GM21526 (cell line): Measurements from ENCODE around the gene PPHLN1.
A peak's percentile ranks its signal among the peaks of the same experiment; 100 is the strongest.

ENCODE experiments used
- ATAC-seq: cut with Tn5 transposase; IDR thresholded peaks from one replicate; pipeline ENCODE4 v1.9.1; 2021; ENCODE audit warnings: moderate library complexity; ENCODE audit not compliant: unreplicated experiment, low FRiP score

Gene PPHLN1, protein sequence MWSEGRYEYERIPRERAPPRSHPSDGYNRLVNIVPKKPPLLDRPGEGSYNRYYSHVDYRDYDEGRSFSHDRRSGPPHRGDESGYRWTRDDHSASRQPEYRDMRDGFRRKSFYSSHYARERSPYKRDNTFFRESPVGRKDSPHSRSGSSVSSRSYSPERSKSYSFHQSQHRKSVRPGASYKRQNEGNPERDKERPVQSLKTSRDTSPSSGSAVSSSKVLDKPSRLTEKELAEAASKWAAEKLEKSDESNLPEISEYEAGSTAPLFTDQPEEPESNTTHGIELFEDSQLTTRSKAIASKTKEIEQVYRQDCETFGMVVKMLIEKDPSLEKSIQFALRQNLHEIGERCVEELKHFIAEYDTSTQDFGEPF

DNA sequence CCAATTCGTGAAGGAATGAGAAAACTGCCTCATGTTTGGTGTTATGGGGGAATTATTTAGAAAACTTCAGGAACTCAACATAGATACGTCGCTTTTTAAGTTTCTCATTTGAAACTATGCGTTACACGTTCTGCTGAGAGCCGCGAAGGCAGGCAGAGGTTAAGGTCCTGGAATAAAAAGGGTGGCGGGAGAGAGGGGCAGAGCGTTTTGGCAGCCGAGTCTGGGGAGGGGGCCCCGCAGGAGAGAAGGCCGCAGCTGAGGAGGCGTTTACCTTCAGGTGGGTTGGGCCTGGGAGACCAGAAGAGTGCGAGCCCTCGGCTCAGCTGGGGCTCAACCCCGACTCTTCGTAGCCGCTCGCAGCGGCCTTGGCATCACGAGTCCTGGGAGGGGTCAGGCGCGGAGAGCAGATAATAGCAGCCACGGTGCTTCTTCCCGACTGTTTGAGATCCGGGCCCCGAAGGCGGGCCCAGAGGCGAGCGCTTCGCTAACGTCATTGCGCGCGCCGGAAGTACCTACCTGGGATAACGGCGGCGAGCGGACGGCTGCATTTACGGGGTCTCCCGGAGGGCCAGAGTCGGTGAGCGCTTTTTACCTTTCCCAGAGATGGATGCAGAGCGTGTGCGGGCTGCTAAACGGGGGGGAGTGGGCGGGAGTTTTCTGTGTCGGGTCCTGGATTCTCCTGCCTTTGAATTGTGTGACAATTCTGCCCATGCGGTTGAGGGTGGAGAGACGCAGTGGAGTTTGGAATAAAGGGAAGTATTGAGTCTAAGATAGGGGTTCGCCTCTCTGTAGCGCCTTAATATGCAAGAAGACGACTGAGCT lies at the start of gene PPHLN1, which contains the start of gene ZCRB1:
TSS of gene PPHLN1 (plus strand) at position 515 of the 822 bp plus-strand sequence. CDS start 9,736 bp downstream, outside the sequence.
TSS of gene ZCRB1 (minus strand) at position 442 of the 822 bp plus-strand sequence. CDS start 1,992 bp downstream, outside the sequence.
- peak; percentile 92 for ATAC-seq

DNA sequence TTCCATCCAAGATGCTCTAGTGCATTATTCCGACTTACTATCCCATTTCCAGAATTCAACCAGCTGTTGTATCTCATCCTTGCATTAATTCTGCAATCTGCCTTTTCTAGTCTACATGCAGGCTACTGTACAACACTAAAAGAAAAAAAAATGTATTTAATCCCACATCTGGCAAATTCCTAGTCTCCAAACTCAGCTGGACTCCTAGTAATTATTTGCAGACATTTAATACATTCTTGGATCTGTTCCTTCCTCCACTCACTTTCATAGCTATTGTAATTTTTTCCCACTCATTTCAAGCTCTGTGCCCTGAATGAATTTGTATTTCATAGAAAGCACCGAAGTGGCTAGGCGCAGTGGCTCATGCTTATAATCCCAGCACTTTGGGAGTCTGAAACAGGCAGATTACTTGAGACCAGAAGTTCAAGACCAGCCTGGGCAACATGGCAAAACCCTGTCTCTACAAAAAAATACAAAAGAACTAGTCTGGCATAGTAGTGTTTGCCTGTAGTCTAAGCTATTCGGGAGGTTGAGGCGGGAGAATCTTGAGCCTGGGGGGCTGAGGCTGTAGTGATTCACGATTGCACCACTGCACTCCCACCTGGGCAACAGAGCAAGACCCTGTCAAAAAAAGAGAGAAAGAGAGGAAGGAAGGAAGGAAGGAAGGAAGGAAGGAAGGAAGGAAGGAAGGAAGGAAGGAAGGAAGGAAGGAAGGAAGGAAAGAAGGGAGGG lies 48.4 kb upstream of the PPHLN1 start:
- ATAC-seq = no peak

DNA sequence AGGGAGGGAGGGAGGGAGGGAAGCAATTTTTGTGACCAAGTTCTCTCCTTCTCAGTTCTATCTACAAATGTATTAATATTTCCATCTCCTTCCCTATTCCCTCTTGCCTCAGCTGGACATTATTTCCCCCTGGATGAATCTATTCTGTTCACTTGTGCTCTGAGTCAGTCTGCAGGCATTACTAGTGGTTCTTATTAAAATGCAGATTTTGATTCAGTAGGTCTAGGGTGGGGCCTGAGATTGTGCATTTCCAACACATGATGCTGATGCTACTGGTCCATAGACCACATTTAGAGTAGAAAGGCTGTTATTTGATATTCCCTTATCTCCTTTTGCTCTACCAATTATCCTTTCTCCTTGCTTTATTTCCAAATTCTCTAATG lies 47.8 kb upstream of the PPHLN1 start:
- ATAC-seq = no peak

DNA sequence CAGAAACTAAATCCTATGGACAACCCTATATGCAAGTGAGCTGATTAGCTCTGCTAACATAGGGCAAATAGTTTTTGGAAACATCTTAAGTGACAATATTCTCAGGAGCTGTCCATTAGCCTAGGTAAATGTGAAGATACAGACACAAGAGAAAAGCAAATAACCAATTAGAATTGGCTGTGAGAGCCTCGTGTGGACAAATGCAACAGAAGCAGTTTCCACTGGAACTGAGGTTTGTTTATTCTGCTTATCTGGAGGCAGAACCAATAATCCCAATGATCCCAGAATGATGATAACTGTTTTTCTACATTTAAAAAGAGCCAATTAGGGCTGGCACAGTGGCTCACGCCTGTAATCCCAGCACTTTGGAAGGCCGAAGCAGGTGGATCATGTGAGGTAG lies 44.7 kb upstream of the PPHLN1 start:
- ATAC-seq = no peak

DNA sequence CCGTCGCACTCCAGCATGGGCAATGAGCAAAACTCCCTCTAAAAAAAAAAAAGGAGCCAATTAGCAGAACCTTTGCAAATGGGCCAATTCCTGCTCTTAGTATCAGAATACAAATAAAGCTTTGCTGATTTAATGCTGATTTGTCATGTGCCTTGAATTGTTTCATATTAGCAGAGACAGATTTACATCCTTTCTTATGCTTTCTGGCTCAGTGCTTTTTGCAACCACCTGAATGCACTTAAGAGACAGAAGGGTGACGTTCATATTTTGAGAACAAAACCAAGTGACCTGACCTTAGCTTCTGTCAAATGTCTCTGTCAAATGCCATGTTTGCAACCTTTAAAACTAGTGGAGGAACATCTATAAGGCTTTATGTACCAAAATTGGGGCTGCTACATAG lies 44.1 kb upstream of the PPHLN1 start:
- no peak for ATAC-seq

DNA sequence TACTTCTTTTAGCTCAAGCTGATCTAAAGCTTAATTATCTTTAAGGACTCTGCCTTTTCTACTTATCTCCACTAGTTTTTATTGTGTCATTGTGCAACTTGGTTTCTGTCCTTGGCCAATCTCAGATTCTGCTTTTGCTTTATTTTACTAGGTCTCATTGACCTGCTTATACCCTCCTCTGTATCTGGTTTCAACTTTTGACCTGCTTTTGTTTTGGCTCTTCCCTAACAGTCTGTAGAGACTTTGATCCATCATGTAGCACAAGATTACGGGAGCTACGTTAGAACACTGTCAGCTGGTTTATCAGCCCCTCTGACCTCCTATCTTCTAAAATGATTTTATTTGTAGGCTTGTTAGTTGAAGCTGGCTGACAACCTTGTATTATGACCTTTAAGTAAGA lies 43.7 kb upstream of the PPHLN1 start:
- no peak for ATAC-seq

DNA sequence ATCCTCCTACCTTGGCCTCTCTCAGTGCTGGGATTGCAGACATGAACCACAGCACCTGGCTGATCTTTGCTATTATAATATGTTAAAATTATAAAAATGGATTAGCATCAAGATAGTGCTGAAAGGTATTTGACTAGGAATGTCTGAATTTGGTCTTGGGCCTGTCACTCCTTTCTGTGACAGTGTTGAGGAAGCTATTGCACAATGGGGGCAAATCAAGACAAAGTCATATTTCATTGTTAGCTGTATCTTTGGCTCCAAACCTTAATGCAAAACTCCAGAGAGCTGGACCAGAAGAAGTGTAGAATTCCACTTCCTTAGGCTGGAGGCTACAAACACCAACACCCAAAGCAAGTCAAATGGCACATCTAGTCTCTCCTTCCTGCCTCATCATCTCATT lies 42.2 kb upstream of the PPHLN1 start:
- no peak for ATAC-seq

DNA sequence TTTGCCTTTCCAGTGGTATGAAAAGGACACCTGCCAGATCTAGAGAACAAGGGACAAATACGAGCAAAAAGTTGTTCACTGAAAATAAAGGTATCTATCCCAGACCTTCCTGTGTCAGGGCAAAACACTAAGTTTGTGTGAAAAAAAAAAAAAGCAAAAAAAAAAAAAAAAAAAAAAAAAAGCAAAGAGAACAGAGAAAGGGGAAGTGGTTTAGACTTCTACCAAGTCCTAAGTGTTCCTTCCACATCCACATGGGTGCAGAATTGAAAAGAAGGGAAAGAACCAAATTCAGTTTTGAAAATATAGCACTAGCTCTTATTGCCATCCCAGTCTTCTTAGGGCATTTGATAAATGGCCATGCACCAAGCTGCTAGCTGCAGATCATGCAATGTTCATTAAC lies 41.8 kb upstream of the PPHLN1 start:
- no peak for ATAC-seq

DNA sequence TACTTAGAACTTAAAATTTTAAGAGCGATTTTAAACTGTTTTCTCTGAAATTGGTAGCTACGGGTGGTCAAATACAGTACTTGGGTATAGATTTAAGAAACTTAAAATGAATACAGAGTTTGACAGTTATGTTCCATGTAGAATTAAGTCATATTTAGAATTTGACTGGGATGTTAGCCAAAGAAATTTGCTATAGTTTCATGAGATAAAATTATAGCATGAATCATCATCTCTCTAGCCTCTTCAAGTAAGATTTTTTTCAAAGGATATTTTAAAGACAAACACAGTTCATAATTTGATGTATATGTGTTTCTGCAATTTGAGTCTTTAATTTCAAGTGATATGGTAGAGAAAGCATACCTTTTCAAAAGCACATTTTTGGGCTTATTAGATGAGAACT lies 41.1 kb upstream of the PPHLN1 start:
- ATAC-seq = no peak

DNA sequence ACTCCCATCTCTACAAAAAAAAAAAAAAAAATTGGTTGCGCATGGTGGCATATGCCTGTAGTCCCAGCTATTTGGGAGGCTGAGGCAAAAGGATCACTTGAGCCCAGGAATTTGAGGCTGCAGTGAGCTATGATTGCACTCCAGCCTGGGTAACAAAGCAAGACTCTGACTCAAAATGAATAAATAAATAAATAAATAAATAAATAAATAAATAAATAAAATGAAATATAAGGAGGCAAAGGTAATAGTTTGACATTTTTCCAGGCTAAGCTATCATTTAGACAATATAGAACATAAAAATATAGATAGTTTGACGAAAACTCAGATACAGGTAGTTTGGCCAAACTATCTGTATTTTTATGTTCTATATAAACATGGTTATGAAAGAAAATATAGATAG lies 40.5 kb upstream of the PPHLN1 start:
- no peak for ATAC-seq

DNA sequence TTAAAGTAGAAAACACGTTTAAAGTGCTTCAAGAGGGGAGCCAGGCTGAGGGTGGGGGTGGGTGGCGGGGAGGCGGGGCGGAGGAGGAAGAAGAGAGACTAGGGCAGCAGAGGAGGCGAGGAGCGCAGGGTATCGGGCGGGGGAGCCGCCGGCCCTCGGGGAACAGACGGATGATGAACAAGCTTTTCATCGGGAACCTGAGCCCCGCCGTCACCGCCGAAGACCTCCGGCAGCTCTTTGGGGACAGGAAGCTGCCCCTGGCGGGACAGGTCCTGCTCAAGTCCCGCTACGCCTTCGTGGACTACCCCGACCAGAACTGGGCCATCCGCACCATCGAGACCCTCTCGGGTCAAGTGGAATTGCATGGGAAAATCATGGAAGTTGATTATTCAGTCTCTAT lies 39.2 kb upstream of the PPHLN1 start:
- no peak for ATAC-seq

DNA sequence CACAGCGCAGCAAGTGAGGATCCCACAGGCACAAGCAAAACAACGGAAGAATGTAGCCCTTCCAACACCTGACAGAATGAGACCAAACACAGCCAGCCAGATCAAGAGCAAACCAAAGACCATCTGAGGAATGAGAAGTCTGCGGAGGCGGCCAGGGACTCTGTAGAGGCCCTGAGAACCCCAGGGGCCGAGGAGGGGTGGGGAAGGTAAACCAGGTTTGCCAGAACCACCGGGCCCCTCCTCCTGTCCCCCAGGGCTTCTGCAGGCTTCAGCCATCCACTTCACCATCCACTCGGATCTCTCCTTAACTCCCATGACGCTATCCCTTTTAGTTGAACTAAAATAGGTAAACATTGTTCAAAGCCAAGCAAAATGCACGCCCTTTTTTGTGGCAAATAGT lies 37.4 kb upstream of the PPHLN1 start:
- no peak for ATAC-seq

DNA sequence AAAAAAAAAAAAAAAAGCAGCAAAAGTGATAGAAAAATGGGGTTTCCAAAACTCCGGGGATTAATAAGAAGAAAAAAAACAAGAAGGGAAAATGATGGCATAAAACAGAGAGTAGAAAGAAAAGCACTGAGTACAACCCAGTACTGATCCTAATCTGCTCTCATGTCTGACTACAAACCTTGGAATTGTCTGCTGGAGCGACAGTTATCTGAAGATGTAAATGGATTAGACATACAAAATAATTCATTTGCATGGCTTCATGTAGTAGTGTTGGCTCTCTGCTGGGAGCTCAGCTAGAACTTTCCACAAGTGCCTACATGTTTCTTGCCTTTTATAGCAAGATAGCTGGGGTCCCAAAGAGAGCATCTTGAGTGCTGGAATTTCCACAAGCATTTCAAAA lies 34.3 kb upstream of the PPHLN1 start:
- ATAC-seq = no peak

DNA sequence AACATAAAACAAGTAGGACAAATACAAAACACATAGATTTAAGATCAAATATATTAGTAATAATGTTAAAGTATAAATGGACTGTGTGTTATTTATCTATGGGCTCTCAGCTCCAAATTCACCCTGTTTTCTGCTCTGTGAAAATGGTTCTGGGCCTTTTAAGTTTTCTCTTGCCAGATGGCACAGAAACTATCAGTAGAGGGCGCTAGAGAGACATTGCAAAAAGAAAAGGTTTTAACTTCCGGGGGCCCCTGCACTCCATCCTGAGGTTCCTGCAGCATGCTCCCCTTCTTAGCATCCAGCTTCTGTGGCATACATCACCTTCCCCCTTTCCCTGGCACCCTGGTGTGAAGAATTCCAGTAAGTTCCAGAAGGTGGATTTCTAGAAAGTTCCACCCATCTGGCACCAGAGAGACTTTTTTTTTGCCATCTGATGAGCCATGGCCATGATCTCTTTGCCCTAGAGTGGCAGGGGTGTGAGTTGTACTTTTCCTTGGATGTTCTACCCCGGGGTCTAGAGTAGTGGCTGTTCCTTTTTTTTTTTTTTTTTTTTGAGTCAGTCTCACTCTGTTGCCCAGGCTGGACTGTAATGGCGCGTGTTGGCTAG lies 29.4 kb upstream of the PPHLN1 start:
- no peak for ATAC-seq

DNA sequence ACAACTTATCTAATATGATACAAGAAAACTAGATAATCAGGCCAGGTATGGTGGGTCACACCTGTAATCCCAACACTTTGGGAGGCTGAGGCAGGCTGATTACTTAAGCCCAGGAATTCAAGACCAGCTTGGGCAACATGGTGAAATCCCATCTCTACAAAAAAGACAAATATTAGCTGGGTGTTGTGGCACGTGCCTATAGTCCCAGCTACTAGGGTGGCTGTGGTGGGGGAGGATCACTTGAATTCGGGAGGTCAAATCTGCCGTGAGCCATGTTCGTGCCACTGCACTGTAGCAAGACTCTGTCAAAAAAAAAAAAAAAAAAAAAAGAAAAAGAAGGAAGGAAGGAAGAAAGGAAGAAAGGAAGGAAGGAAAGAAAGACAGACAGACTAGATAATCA lies 27.1 kb upstream of the PPHLN1 start:
- ATAC-seq = no peak

DNA sequence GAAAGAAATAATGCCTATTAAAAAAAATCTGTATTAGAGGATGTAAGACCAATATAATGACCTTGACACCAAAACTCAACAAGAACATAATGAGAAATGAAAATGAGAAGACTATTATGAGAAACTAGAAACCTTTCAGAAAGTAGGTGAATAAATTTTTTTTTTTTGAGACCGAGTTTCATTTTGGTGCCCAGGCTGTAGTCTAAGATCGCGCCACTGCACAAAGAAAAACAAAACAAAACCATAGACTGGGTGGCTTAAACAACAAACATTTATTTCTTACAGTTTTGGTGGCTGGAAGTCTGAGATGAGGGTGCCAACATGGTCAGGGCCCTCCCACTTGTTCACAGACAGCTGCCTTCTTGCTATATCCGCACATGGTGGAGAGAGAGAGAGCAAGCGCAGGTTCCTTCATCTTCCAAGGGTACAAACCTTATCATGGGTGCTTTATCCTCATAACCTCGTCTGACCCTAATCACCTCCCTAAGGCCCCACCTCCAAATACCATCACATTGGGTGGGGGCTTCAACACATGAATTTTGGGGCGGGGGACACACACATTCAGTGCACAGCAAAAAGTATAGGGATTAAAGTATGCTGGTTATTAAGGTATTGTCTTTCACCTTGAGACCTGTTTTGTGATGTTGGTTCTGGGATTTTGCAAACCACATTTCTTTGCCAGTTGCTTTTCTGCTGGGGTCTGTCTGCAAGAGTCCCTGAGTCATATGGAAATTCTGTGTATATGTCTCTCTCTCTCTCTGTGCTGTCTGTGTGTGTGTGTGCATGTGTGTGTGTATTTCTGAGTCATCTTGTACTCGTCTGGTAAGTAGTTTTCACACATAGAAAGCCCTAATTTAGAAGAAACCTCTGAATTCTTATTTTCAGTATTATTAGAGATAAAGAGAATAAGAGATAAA lies 26.3 kb upstream of the PPHLN1 start:
- ATAC-seq = peak; percentile 74

DNA sequence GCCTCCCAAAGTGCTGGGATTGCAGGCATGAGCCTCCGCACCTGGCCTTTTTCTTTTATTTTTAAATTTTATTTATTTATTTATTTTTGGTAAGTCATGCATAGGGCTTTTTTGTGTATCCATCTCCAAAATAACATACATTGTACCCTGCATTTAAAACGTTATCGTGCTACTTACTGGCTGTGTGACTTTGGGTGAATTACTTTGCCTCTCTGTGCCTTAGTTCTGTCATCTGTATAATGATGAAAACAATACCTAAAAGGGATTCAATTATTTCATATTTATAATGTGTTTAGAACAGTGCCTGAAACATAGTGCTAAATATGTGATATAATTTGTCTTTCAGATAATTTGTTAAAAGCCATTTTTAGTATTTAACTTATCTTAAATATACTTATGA lies 19.7 kb upstream of the PPHLN1 start:
- no peak for ATAC-seq

DNA sequence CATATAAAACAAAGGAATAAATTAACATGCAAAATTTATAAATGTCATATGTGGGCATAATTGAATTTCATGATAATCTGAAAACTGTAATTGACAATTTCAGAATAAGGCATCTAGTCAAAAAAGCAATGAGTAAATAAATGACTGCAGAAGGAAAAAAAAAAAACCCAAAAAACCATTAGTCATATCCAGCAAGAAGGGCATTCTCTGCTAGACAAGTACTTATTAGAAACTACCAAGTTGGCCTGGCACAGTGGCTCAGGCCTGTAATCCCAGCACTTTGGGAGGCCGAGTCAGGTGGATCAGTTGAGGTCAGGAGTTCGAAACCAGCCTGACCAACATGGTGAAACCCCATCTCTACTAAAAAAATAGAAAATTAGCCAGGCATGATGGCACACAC lies 17.6 kb upstream of the PPHLN1 start:
- no peak for ATAC-seq

DNA sequence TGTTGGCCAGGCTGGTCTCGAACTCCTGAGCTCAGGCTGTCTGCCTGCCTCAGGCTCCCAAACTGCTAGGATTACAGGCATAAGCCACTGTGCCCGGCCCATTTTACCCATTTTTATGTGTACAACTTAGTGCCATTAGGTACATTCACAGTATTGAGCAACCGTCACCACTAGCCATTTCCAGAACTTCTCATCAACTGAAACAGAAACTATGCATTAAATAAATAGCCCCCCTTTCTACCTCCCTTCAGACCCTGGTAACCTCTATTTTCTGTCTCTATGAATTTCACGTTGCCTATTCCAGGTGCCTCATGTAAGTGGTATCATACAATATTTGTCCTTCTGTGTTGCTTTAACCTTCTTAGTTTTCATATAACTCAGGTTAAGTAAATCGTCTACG lies 16.0 kb upstream of the PPHLN1 start:
- ATAC-seq = no peak

DNA sequence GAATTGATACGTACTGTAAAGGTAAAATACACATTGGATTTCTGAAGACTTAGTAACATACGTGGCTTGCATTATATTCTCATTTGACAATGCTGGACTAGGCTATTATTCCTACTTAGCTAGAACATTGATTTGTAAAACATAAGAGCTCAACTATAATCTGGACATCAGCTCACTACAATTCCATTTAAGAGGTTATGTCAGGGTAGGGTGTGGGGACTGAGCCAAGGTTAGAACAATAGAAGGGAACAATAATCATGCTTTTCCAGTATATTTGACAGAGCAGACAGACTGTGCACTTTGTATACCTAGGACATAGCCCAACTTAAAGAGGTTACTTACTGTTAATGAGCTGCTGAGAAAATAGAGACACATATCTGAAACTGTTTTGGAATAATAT lies 10.9 kb upstream of the PPHLN1 start:
- no peak for ATAC-seq
